PC-3 (cell line): ENCODE measurements around the gene ITGB1.

Source experiments
- CTCF ChIP-seq: fragments of 300-600 bp; sonication (generic); conservative IDR thresholded peaks from 2 replicates; pipeline ENCODE4 v1.5.1; 2017; ENCODE audit warnings: antibody characterized with exemption, low read depth, mild to moderate bottlenecking, low read length
- EZH2phosphoT487 ChIP-seq: fragments of 300-600 bp; sonication (generic); IDR thresholded peaks from 2 replicates; pipeline ENCODE4 v1.6.1; 2018; ENCODE audit warnings: mild to moderate bottlenecking, antibody characterized with exemption, low read length, borderline replicate concordance

GRCh38 chr10:32949221-32949678 lies 8.8 kb downstream of the ITGB1 start:
- TF ChIP-seq CTCF (no peak), EZH2phosphoT487 (no peak)
